Skin of body (tissue), 2 donors: ENCODE data around the gene PRL. TPM values are rescaled to one million over a fixed set of nuclear protein-coding genes. Genes with fewer than 3 reads are reported as not detected.

Experiments
- DNase-seq: peaks from one replicate; lab custom pipeline; 2025; lab: John Stamatoyannopoulos, UW
- total RNA-seq: library from RNA; depleted of rRNA; stranded (reverse); fragments of >200 nt; gene quantifications from one replicate; pipeline ENCODE4 v1.2.3, GENCODE V29; 2014

Gene PRL
- total RNA-seq = 0.39 TPM

DNA sequence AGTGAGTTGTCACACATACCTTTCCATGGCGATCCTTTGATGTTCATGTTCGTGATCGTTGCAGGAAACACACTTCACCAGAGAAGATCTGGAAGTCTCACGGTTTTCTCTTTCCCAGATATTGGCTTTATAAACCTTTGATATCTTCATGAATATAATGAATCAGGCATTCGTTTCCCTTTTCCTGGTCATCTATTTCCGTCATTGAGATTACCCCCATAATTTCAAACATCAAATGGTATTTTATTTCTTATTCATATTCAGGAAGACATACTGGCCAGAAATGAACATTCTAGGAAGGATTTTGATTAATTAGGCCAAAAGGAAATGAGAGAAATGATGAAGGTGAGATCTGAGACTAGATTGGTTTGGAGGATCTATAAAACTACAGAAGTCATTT is at the start of gene PRL:
PRL (minus strand) TSS at position 101 of the 400 bp plus-strand sequence; CDS start at position 47, 54 bp downstream.
- DNase-seq = no peak

GRCh38 chr6:22343864-22344263 is 47.0 kb upstream of the PRL start:
- DNase-seq = no peak

- no peak for DNase-seq
These were observed 37.9 kb upstream of the PRL start for GRCh38 chr6:22334778-22335177.

- no peak for DNase-seq
These were observed 37.0 kb upstream of the PRL start for GRCh38 chr6:22333802-22334201.

GRCh38 chr6:22332711-22333110 is 35.9 kb upstream of the PRL start:
- no peak for DNase-seq

DNA sequence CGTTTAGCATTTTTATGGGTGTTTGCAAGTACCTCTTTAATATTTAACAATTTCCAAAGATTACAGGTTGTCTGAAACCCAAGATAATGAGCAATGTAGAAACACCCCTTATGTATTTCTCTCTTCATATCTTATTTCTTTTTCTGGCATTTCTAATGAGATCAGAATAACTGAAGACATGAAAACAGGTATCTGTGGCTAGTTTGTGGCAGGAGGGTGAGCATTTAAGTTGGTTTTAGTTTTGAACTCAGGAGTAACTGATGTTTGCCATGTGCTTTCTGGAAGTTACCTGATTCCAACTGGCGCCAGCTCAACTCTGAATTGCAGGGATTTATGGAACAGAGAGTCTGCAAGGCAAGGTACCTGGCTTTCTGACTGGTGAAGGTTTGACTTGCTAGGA is 35.4 kb upstream of the PRL start:
- no peak for DNase-seq

- no peak for DNase-seq
These were observed 34.1 kb upstream of the PRL start for GRCh38 chr6:22330941-22331340.

GRCh38 chr6:22328474-22328873 is 31.6 kb upstream of the PRL start:
- DNase-seq = peak; percentile 84

- peak; percentile 16 for DNase-seq
These were observed 31.0 kb upstream of the PRL start for GRCh38 chr6:22327881-22328280.

- DNase-seq = peak; percentile 40
These were observed 29.7 kb upstream of the PRL start for GRCh38 chr6:22326500-22326899.

GRCh38 chr6:22325481-22325880 is 28.6 kb upstream of the PRL start:
- peak; percentile 5 for DNase-seq

DNA sequence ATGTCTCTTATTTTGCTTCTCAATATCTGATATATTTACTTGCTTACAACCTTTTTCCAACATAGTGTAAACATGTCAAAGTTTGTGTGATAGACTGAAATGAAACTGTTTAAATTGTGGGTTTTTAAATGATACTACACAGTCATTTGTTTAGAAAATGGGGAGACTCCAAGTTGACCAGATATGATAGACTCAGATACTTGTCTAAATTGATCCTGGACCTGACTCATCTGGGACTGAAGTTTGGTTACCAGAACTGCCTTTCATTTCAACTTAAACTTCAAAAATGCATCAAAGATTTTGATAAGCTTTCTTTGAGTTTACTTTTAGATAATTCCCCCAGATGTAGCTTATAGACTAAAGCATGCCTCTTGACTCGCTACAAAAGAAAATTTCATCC is 27.0 kb upstream of the PRL start:
- no peak for DNase-seq

DNA sequence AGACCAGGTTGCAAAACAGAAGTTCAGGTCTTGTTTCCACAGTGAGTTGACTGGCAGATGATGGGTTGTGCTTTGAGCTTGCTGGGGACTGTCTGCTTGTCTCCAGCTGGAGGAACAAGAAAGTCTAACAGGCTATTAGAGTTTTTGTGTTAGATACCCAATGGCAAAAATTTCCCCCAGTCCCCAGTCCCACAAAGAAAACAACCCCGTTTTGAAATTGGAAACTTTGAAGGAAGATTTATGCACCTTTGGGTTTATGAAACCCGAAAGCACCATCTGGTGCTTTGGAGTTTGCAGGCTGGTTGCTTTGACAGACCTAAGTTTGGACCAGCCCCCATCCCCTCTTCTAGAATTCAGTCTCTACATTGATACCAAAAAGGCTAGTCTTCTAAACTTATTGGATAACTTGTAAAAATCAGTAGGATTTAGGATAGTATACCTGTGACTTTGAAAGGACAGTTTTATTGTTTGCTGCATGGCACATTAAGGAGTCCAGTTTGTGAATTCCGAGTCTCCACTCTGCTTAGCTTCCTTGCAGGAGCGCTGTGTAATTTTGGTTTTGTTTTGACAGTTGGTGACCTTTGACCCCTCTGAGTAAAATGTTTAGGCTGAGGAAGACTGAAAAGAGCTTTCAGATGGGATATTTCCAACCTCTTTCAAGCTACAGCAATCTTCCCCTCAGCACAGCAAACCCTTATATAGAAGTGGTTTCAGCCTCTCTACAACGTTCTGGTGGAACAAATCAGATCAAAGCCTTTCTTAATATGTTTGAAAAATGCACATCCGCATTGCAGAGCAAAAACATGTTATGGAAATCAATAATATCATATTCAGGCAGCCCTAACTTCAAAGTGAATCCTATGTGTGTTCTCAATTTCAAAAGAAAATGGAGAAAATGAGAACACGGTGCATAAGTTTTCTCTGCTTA is 25.5 kb upstream of the PRL start:
- no peak for DNase-seq

DNA sequence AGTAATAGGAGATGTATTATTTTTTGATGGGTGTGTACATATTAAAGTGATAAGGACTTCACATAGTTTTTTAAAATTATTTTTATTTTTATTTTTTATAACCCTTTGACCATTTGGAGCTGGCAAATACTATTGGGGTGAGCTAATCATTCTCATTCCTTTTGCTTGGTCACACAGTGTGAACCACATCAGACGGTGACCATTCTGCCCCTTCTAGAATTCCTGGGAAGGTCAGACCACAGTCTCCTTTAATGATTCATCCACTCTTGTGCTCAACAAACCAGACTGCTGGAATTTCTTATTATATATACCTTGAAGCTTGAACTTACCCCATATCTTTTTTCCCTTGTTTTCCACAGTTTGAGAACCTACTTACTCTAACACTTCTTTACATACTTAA is 23.9 kb upstream of the PRL start:
- no peak for DNase-seq

DNA sequence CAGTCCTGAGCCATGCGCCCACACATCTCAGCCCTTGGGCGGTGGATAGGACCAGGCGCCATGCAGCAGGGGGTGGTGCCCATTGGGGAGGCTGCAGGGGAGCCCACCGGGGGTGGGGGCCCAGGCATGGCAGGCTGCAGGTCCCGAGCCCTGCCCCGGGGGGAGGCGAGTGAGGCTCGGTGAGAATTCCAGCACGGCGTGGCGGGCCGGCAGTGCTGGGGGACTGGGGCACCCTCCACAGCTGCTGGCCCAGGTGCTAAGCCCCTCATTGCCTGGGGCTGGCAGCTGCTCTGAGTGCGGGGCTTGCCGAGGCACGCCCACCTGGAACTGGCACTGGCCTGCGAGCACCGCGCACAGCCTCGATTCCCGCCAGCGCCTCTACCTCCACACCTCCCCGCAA is 21.6 kb upstream of the PRL start:
- no peak for DNase-seq

DNA sequence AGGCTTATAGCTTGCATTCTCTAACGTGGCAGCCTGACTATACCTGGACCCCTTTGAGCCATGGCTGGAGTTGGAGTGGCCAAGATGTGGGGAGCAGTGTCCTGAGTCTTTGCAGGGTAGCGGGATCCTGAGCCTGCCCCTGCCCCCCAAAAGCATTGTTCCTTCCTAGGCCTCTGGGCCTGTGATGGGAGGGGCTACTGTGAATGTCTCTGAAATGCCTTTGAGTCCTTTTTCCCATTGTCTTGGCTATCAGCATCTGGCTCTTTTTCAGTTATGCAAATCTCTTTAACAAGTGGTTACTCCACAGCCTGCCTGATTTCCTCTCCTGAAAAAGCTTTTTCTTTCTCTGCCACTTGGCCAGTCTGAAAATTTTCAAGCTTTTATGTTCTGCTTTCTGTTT is 17.0 kb upstream of the PRL start:
- no peak for DNase-seq

GRCh38 chr6:22308939-22309338 is 12.1 kb upstream of the PRL start:
- DNase-seq = no peak

GRCh38 chr6:22306741-22307466 is 10.1 kb upstream of the PRL start:
- DNase-seq = no peak

- DNase-seq = no peak
These were observed 6.0 kb upstream of the PRL start for GRCh38 chr6:22302838-22303237.

- no peak for DNase-seq
These were observed 3.6 kb upstream of the PRL start for GRCh38 chr6:22300273-22300998.

GRCh38 chr6:22298475-22298890 is 1.6 kb upstream of the PRL start:
- DNase-seq = no peak

DNA sequence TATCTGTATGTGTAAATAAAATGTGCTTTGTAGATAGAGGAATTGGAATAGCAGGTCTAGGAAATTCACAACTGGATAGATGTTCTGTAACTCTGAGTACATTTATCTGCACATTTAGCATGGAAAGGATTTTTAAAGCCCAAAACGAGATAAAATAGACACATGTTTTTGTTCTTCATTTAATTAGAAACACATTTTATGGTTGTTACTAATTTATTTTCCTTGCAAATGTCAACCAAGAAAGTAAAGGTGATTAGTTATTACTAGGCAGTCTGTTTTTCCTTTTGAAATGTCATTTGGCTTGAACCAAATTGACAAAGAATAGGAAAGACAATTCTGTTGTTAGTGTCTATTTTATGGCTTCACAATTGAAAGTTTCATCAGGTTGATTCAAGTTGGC is 769 bp downstream of the PRL start:
- no peak for DNase-seq
